ENCODE data around the gene ELL.
A peak's percentile ranks its signal among the peaks of the same experiment; 100 is the strongest.

ELL gene

GRCh38 chr19:18434411-18435175 lies 87.3 kb downstream of the ELL start:
- H3K79me2 ChIP-seq (ENCODE audit: insufficient read depth, low read length): no peaks in the 10 kb centered on the region
- no peak overlapping the region for H2AFZ ChIP-seq (ENCODE audit: low read depth, low read length, severe bottlenecking)
- TF ChIP-seq CTCF (IDR thresholded peaks at IDR 0.05; ENCODE audit: insufficient read depth, low read length, poor library complexity, severe bottlenecking): no peak
- TF ChIP-seq EZH2phosphoT487 (conservative IDR thresholded peaks at IDR 0.05; ENCODE audit: low read length): no peak
- no peak overlapping the region for H3K27ac ChIP-seq (ENCODE audit: low read depth, low read length)
- H4K20me1 ChIP-seq (ENCODE audit: low read depth, low read length): no peaks in the 10 kb centered on the region
- no peak overlapping the region for H3K4me3 ChIP-seq (ENCODE audit: insufficient read depth, low read length, poor library complexity, severe bottlenecking)
- peaks cover 9% of the 10 kb centered on the region for H3F3A ChIP-seq (ENCODE audit: insufficient read depth)
- H3K36me3 ChIP-seq (ENCODE audit: low read length): no peaks in the 10 kb centered on the region
- H3K9ac ChIP-seq (ENCODE audit: low read length): no peak overlapping the region
- no peaks in the 10 kb centered on the region for H3K27me3 ChIP-seq (ENCODE audit: low read length)
- H3K4me2 ChIP-seq (ENCODE audit: low read depth, low read length, poor library complexity, severe bottlenecking): no peak overlapping the region
- H3K9me2 ChIP-seq (replicated peaks; ENCODE audit: insufficient read depth, low read length): no peaks in the 10 kb centered on the region
- H3K9me3 ChIP-seq (ENCODE audit: insufficient read depth, low read length): no peaks in the 10 kb centered on the region

GRCh38 chr19:18433735-18434398 lies 88.0 kb downstream of the ELL start:
- Histone ChIP-seq H3K9me2 (replicated peaks; ENCODE audit: insufficient read depth, low read length) (no peaks in the 10 kb centered on the region), H3K79me2 (ENCODE audit: insufficient read depth, low read length) (no peaks in the 10 kb centered on the region), H3K9ac (ENCODE audit: low read length) (no peak overlapping the region), H4K20me1 (ENCODE audit: low read depth, low read length) (no peaks in the 10 kb centered on the region), H3K4me3 (ENCODE audit: insufficient read depth, low read length, poor library complexity, severe bottlenecking) (no peak overlapping the region), H3K36me3 (ENCODE audit: low read length) (no peaks in the 10 kb centered on the region), H3K27ac (ENCODE audit: low read depth, low read length) (no peak overlapping the region), H3F3A (ENCODE audit: insufficient read depth) (peaks cover 2% of the 10 kb centered on the region), H3K9me3 (ENCODE audit: insufficient read depth, low read length) (no peaks in the 10 kb centered on the region), H2AFZ (ENCODE audit: low read depth, low read length, severe bottlenecking) (no peak overlapping the region), H3K27me3 (ENCODE audit: low read length) (no peaks in the 10 kb centered on the region), H3K4me2 (ENCODE audit: low read depth, low read length, poor library complexity, severe bottlenecking) (no peak overlapping the region)
- TF ChIP-seq EZH2phosphoT487 (conservative IDR thresholded peaks at IDR 0.05; ENCODE audit: low read length): no peak
- no peak for TF ChIP-seq CTCF (IDR thresholded peaks at IDR 0.05; ENCODE audit: insufficient read depth, low read length, poor library complexity, severe bottlenecking)

GRCh38 chr19:18433015-18433691 lies 88.7 kb downstream of the ELL start:
- no peaks in the 10 kb centered on the region for H3K27me3 ChIP-seq (ENCODE audit: low read length)
- H3K27ac ChIP-seq (ENCODE audit: low read depth, low read length): no peak overlapping the region
- no peaks in the 10 kb centered on the region for H3K79me2 ChIP-seq (ENCODE audit: insufficient read depth, low read length)
- no peaks in the 10 kb centered on the region for H3K36me3 ChIP-seq (ENCODE audit: low read length)
- H3F3A ChIP-seq (ENCODE audit: insufficient read depth): no peaks in the 10 kb centered on the region
- H2AFZ ChIP-seq (ENCODE audit: low read depth, low read length, severe bottlenecking): no peak overlapping the region
- peak overlapping the region; percentile 38 for H3K4me2 ChIP-seq (ENCODE audit: low read depth, low read length, poor library complexity, severe bottlenecking)
- no peaks in the 10 kb centered on the region for H4K20me1 ChIP-seq (ENCODE audit: low read depth, low read length)
- no peaks in the 10 kb centered on the region for H3K9me2 ChIP-seq (replicated peaks; ENCODE audit: insufficient read depth, low read length)
- no peaks in the 10 kb centered on the region for H3K9me3 ChIP-seq (ENCODE audit: insufficient read depth, low read length)
- no peak overlapping the region for H3K4me3 ChIP-seq (ENCODE audit: insufficient read depth, low read length, poor library complexity, severe bottlenecking)
- H3K9ac ChIP-seq (ENCODE audit: low read length): peak overlapping the region; percentile 27; the same call in 1 of the 2 replicates
- TF ChIP-seq CTCF (IDR thresholded peaks at IDR 0.05; ENCODE audit: insufficient read depth, low read length, poor library complexity, severe bottlenecking): no peak
- no peak for TF ChIP-seq EZH2phosphoT487 (conservative IDR thresholded peaks at IDR 0.05; ENCODE audit: low read length)
